ENCODE data around the gene EPHB4. TPM values are rescaled to one million over a fixed set of nuclear protein-coding genes. Genes with fewer than 3 reads are reported as not detected.
A peak's percentile ranks its signal among the peaks of the same experiment; 100 is the strongest.

The EPHB4 gene
- total RNA-seq, 2 experiments from 2014 or later, result 4.1 to 5.9 TPM

DNA sequence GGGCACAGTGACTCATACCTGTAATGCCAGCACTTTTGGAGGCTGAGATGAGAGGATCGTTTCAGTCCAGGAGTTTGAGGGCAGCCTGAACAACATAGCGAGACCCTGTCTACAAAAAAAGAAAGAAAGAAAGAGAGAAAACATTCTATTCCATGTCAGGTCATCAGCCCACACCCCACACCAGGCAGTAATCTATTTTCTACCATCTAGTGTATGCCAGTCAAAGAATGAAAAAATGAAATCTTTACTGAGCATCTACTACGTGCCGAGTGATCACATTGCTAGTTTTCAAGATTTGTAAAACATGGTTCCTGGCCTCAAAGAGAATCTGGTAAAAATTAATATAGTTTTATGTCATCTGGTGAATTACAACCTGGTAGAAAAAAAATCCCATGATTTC lies 3.1 kb upstream of the EPHB4 start:
- Mint-ChIP-seq H3K27ac (no peak overlapping the region), H3K9me3 (ENCODE audit: low read depth) (no peaks in the 10 kb centered on the region), H3K27me3 (peaks cover 25% of the 10 kb centered on the region), H3K4me1 (peaks cover 19% of the 10 kb centered on the region), H3K4me3 (no peak overlapping the region), H3K36me3 (ENCODE audit: low read depth) (no peaks in the 10 kb centered on the region)
- ChIA-PET POLR2A (no interaction called here), CTCF (no interaction called here)
- intact Hi-C loops (cut with DNase I, micrococcal nuclease), result no loop called here
- ATAC-seq (no peak), DNase-seq (no peak)

DNA sequence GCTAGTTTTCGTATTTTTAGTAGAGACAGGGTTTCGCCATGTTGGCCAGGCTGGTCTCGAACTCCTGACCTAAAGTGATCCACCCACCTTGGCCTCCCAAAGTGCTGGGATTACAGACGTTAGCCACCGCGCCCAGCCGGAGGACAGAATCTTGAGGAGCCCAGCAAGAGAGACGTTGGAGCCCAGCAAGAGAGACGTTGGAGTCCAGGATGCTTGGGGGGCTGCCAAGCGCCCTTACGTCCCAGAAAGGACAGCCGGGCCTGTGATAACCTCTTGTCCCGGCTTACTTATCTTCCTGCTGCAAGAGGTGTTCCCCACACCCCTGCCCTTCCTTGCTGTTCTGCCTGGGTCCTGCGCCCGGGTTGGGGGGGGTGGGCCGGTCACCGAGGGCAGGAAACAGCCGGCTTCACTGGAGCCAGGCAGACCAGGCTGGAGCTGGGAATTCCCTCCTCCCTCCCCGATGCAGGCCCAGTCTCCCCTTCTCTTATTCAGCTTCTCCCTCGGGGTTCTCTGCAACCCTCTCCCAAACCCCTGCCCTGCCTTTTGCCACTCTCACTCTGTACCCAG lies 1.9 kb upstream of the EPHB4 start:
- Mint-ChIP-seq H3K27ac (no peak overlapping the region), H3K4me3 (no peak overlapping the region), H3K36me3 (ENCODE audit: low read depth) (no peaks in the 10 kb centered on the region), H3K9me3 (ENCODE audit: low read depth) (no peaks in the 10 kb centered on the region), H3K27me3 (peaks cover 27% of the 10 kb centered on the region), H3K4me1 (peaks cover 19% of the 10 kb centered on the region)
- intact Hi-C loops (cut with DNase I, micrococcal nuclease), result no loop called here
- ChIA-PET CTCF (interaction anchor here (0.7 to 1.2 kb wide), 2 partner anchors 21 to 106 kb away, joined by 4 to 5 read pairs; no protein-coding TSS in a partner anchor), POLR2A (no interaction called here)
- no peak for ATAC-seq
- no peak for DNase-seq

DNA sequence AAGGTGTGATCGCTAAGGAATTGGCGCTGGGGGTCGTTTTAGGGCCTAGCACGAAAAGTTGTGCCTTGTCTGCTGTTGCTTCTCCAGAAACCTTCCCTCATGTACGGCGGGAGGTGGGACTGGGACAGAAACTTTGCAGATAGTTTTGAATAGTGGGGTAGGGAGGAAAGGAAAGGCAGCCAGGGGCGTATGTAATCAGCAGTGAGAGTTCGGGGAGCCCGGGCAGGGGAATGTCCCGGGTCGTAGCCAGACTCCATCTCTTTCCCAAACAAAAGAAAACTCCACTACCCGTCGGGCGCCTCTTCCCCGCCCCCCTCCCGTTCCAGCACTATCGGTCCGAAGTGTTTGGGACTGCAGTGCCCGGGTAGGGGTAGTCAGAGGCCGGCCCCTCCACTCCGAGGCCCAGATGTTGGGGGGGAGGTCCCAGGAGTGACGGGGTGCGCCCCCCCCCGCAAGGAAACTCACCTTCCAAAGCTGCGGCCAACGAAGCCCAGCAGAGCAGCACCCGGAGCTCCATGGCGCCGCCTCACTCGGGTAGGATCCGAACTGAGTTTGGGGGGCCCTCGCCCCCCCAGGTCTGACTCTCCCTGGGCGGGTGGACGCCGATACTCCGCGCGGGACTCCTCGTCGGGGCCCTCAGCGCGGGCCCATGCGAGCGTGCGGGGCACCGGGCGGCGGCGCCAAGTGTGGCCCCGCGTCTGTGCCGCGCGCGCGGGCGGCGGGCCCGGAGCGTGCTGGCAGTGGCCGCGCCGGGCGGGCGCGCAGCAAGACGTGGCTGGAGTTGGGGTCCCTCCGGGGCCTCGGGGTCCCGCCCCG lies 601 bp downstream of the EPHB4 start:
- no peak for DNase-seq
- Mint-ChIP-seq H3K27ac (no peak overlapping the region), H3K27me3 (peaks cover 27% of the 10 kb centered on the region), H3K9me3 (ENCODE audit: low read depth) (no peaks in the 10 kb centered on the region), H3K4me1 (peaks cover 19% of the 10 kb centered on the region), H3K4me3 (peak overlapping the region; percentile 58), H3K36me3 (ENCODE audit: low read depth) (no peaks in the 10 kb centered on the region)
- ATAC-seq, result peak; percentile 18
- ChIA-PET POLR2A (interaction anchor here (0.5 kb wide), 1 partner anchor 299 kb away, joined by 3 read pairs; no protein-coding TSS in a partner anchor), CTCF (interaction anchor here (0.6 kb wide), 1 partner anchor 25 kb away, joined by 3 read pairs; no protein-coding TSS in a partner anchor)
- intact Hi-C loops (cut with DNase I, micrococcal nuclease), result no loop called here

DNA sequence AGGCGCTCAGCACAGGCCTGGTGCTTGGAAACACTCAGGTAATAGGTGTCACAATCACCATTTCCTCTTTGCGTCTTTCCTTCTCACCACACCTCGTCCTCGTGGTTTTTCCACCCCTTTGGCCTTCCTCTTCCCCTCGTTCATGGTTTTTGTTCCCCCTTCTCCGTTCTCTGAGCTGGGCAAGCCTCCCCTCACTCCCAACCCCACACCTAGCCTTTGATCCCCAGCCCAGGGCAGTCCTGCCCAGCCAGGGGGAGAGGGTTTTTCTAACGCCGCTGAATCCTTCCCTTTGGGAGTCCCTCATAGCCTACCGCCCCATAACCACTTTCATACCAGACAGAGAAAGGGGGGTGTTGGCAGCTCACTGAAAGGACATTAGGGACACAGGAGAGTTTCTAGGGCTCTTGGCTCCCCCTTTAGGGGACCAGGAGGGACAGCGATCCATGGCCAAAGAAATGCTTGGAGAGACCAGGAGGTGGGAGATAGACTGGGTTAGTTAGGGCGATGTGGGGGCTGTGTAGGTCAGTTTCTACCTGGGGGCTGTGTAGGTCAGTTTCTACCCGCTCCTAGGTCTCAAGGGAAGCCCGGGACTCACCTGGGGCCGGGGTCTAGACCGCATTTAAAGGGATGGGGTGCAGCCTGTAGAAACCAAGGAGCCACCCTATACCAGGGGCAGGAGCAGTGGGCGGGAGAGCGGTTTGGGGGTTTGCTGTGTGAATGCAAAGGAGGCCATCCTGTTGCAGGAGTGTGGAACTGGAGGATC lies 1.4 kb downstream of the EPHB4 start:
- H3K9me3 Mint-ChIP-seq (ENCODE audit: low read depth), result no peaks in the 10 kb centered on the region
- POLR2A ChIA-PET, result interaction anchor here (0.6 kb wide), 1 partner anchor 16 kb away, joined by 3 read pairs; no protein-coding TSS in a partner anchor

DNA sequence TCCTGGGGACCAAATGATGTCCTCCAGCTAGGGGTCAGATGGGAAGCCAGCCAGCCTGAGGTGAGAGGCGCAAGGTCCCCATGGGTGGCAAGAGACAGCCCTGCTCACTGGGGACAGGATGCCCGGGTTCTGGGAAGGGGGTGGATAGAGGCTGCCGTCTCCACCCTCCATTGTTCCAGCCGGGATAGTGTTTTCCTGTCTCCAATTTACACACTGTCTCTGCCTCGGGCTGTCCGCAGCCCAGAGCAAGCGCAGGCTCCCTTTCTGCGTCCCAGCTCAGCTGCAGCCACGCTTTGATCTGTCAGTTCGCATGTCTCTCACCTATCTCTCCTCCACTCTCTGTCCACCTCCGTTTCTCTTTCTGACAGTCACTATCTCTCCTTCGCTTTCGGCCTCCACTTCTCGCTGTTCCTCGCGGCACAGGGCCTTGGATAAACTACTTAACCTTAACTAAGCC lies 2.1 kb downstream of the EPHB4 start:
- ATAC-seq (no peak), DNase-seq (no peak)
- Mint-ChIP-seq H3K27ac (no peak overlapping the region), H3K36me3 (ENCODE audit: low read depth) (no peaks in the 10 kb centered on the region), H3K4me1 (peaks cover 19% of the 10 kb centered on the region), H3K9me3 (ENCODE audit: low read depth) (no peaks in the 10 kb centered on the region), H3K27me3 (peaks cover 27% of the 10 kb centered on the region), H3K4me3 (no peak overlapping the region)
- ChIA-PET CTCF (no interaction called here), POLR2A (no interaction called here)
- intact Hi-C loops (cut with DNase I, micrococcal nuclease), result no loop called here

More for the DNA sequence above, 1.4 kb downstream of the EPHB4 start:
- no peaks in the 10 kb centered on the region for H3K36me3 Mint-ChIP-seq (ENCODE audit: low read depth)
- H3K27ac Mint-ChIP-seq, result no peak overlapping the region
- peak overlapping the region; percentile 58 for H3K4me3 Mint-ChIP-seq
- DNase-seq (no peak), ATAC-seq (no peak)
- CTCF ChIA-PET, result no interaction called here
- intact Hi-C loops (cut with DNase I, micrococcal nuclease), result no loop called here
- peaks cover 19% of the 10 kb centered on the region for H3K4me1 Mint-ChIP-seq
- peaks cover 27% of the 10 kb centered on the region for H3K27me3 Mint-ChIP-seq

DNA sequence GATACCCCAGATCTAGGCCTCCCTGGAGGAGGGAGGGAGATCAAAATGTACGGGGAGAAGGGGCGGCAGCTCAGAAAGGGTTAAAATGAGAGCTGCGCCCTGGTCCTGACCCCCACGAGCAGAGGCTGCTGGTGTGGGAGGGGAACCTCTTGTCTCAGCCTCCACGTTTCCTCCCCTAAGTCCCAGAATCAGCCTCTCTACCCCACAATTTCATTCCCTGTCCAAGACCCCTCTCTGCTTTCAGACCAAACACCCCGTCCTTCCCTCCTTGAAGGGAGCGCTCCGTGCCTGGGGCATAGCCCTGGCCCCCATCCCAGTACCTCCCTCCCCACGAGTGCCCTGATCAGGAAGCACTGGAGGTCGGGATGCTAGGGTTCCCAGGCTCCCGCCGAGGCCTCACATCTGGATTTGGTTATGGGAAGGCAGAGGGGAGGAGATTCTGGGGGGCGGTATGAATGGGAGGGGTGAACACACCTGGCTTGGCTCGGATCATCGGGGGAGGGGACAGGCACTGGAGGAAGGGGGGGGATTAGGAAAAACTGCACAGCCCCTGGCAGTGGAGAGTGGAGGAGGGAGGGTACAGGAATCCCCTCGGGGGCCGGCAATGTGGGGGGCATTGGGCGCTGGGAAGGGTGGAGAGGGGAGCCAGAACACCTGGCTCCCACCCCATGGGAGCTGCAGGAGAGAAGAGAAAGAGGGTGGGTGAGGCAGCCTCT lies 2.7 kb downstream of the EPHB4 start:
- Mint-ChIP-seq H3K27me3 (peaks cover 27% of the 10 kb centered on the region), H3K9me3 (ENCODE audit: low read depth) (no peaks in the 10 kb centered on the region), H3K4me1 (peaks cover 19% of the 10 kb centered on the region), H3K27ac (no peak overlapping the region), H3K36me3 (ENCODE audit: low read depth) (no peaks in the 10 kb centered on the region), H3K4me3 (no peak overlapping the region)
- ATAC-seq, result no peak
- DNase-seq, result no peak
- ChIA-PET CTCF (interaction anchor here (0.6 kb wide), 1 partner anchor 190 kb away, joined by 3 read pairs; no protein-coding TSS in a partner anchor), POLR2A (no interaction called here)
- intact Hi-C loops (cut with DNase I, micrococcal nuclease), result no loop called here

DNA sequence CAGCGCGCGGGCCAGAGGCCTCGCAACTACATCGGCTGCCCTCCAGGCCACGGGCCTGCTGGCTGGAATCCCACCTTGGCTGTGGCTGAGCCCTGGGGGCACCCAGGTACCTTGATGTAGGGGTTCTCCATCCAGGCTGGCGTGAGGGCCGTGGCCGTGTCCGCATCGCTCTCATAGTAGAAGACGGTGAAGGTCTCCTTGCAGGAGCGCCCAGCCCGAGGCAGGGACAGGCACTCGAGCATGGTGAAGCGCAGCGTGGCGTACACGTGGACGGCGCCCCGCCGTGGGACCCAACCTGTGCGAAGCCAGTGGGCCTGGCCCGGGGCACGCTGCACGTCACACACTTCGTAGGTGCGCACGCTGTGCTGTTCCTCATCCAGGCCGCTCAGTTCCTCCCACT lies 3.8 kb downstream of the EPHB4 start:
- intact Hi-C loops (cut with DNase I, micrococcal nuclease), result no loop called here
- Mint-ChIP-seq H3K9me3 (ENCODE audit: low read depth) (no peaks in the 10 kb centered on the region), H3K36me3 (ENCODE audit: low read depth) (no peaks in the 10 kb centered on the region), H3K4me1 (peaks cover 16% of the 10 kb centered on the region), H3K4me3 (no peak overlapping the region), H3K27ac (no peak overlapping the region), H3K27me3 (peaks cover 21% of the 10 kb centered on the region)
- ChIA-PET POLR2A (no interaction called here), CTCF (interaction anchor here (0.6 kb wide), 1 partner anchor 194 kb away, joined by 4 read pairs; no protein-coding TSS in a partner anchor)
- ATAC-seq, result no peak
- DNase-seq, result no peak

DNA sequence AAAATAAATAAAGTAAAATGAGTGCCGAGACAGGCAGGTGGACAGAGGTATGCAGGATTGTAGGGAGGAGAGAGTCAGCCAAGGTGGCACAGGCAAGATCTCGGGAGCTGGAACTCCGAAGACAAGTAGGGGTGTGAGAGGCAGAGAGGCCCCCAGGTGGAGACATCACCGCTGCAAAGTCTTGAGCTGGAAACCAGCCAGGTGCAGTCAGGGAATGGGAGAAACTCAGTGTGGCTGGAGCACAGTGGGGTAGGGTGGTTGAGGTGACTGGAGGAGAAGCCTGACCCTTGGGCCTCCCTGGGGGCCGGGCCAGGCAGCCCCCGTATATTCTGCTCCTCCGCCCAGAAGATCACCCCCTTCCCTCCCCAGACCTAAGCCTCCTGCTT lies 4.2 kb downstream of the EPHB4 start:
- DNase-seq (no peak), ATAC-seq (no peak)
- no peaks in the 10 kb centered on the region for H3K9me3 Mint-ChIP-seq (ENCODE audit: low read depth)
- ChIA-PET POLR2A (no interaction called here), CTCF (interaction anchor here (0.6 kb wide), 1 partner anchor 194 kb away, joined by 4 read pairs; no protein-coding TSS in a partner anchor)
- H3K4me1 Mint-ChIP-seq, result peaks cover 15% of the 10 kb centered on the region
- H3K4me3 Mint-ChIP-seq, result no peak overlapping the region
- no peak overlapping the region for H3K27ac Mint-ChIP-seq
- intact Hi-C loops (cut with DNase I, micrococcal nuclease), result no loop called here
- H3K36me3 Mint-ChIP-seq (ENCODE audit: low read depth), result no peaks in the 10 kb centered on the region
- peaks cover 20% of the 10 kb centered on the region for H3K27me3 Mint-ChIP-seq

DNA sequence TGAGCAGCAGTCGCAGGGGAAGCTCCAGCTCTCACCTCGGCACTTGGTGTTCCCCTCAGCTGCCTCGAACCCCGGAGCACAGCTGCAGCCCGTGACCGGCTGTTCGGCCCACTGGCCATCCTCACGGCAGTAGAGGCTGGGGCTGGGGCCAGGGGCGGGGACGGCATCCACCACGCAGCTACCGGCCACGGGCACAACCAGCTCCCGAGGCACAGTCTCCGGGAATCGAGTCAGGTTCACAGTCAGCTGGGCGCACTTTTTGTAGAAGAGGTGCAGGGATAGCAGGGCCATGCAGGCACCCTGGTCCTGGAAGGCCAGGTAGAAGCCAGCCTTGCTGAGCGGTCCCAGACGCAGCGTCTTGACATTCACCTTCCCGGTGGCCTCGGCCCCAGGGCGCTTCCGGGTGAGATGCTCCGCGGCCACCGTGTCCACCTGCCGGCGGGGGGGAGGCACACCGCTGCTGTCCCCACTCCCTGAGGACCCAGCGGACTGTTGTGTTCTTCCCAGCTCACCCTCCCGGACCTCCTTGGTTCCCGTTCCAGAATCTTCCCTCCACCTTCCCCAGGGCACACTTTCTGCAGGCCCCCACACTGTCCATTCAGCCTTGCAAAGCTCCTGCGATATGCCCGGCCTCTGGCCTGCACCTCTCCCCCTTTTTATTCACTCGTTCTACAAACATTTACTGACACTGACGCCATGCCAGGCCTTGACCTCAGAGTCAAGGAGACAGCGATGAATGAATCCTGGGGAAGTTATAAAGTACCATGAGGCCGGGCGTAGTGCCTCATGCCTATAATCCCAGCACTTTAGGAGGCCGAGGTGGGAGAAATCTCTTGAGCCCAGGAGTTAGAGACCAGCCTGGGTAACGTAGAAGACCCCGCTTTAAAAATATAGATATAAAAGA lies 4.8 kb downstream of the EPHB4 start:
- Mint-ChIP-seq H3K9me3 (ENCODE audit: low read depth) (no peaks in the 10 kb centered on the region), H3K36me3 (ENCODE audit: low read depth) (no peaks in the 10 kb centered on the region), H3K27me3 (peaks cover 15% of the 10 kb centered on the region), H3K4me1 (peaks cover 11% of the 10 kb centered on the region), H3K4me3 (no peak overlapping the region), H3K27ac (no peak overlapping the region)
- ChIA-PET POLR2A (no interaction called here), CTCF (interaction anchor here (1.2 kb wide), 1 partner anchor 22 kb away, joined by 3 read pairs; no protein-coding TSS in a partner anchor)
- DNase-seq, result no peak
- intact Hi-C loops (cut with DNase I, micrococcal nuclease), result no loop called here
- no peak for ATAC-seq

DNA sequence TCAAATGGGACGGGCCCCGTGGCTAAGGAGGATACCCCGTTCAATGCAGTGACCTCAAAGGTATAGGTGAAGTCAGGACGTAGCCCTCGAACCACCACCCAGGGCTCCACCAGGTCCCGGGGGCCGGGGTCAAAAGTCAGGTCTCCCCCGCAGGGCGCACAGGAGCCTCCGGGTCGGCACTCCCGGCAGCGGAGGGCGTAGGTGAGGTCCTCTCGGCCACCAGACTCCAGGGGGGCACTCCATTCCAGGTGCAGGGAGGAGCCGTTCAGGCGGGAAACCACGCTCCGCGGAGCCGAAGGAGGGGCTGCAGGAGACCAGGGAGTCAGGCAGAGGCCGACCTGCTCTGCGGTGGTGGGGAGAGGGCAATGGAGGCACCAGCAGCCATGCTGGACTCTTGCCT lies 7.7 kb downstream of the EPHB4 start:
- H3K4me3 Mint-ChIP-seq, result no peak overlapping the region
- peaks cover 2% of the 10 kb centered on the region for H3K36me3 Mint-ChIP-seq (ENCODE audit: low read depth)
- H3K27ac Mint-ChIP-seq, result no peak overlapping the region
- intact Hi-C loops (cut with DNase I, micrococcal nuclease), result no loop called here
- DNase-seq (no peak), ATAC-seq (no peak)
- H3K27me3 Mint-ChIP-seq, result no peaks in the 10 kb centered on the region
- no peaks in the 10 kb centered on the region for H3K4me1 Mint-ChIP-seq
- CTCF ChIA-PET, result no interaction called here
- POLR2A ChIA-PET, result no interaction called here
- H3K9me3 Mint-ChIP-seq (ENCODE audit: low read depth), result no peaks in the 10 kb centered on the region

All from activated CD4-positive, alpha-beta T cell treated with anti-CD3 and anti-CD28 coated beads for 36 hours (primary cell).